NCI-H2081 treated with DMSO at 0.1 percent for 48 hours (cell line): ENCODE data around the gene TCF12.

ENCODE experiments used
- DNase-seq: peaks from one replicate; lab custom pipeline; 2025; lab: John Stamatoyannopoulos, UW

Gene TCF12

DNA sequence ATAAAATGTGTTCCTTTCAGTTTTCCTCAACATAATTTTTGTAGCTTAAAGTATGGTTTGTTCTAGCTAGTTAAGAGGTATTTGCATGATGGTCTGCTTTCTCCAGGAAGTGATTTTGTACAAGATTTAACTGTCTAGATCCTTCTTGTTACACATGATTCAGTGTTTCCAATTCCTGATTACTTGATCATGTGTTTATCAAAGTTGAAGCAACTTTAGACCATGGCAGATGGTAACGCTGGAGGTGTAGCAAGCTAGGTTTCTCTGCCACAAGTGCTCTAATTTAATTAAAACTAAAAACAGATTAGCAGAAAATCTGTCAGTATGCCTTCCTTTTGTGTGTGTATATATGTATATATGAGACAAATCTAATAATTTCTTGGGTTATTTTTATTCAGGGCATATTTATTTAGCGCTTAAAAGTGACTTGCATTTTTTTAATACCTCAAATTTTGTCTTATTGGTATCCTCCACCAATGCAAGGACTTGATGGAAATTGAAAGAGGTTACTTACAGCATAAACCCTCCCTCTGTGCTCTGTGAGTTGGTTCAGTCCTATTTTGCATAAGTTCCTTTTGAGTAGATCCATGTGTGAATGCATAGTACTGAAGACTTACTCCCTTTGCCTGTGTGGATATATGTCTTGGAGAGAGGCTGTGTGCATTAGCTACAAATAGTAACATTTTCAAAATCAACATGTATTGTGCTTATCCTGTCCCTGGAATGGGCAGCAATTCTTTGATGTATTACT is 300.6 kb downstream of the TCF12 start:
- DNase-seq: peak; percentile 87

DNA sequence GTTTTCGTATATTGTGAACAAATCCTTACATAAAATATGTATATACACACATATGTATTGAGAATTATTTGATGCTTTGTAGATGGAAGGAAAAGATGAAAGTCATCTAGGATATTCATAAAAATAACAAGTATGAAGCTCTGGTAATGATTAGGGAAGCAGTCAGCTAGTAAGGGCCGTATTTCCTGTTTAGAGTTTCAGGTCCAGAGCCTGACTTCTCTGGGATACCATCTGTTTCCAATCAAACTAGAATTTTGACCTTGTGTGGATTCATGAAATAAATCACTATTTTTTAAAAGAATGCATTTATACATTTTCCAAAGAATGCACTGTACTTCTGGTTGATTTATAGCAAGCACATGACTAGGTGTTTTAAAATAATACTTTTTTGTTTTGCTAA is 301.8 kb downstream of the TCF12 start:
- no peak for DNase-seq

DNA sequence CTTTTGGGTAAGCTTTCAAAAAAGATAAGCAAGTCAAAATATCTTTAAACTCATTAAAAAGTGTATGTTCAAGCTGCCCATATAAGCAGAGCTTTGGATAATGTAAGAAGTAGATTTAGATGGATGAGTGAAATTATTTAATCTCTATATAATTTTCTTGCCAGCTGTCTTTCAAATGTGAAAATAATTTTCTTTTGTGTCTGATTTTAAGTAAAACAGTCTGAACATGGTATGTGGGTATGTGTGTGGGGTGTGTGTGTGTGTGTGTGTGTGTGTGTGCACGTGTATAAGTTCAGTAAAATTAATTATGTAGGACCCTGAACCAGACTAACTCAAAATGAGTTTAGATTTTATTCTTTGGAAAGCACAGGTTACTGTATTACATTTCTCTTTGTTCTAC is 302.7 kb downstream of the TCF12 start:
- no peak for DNase-seq

DNA sequence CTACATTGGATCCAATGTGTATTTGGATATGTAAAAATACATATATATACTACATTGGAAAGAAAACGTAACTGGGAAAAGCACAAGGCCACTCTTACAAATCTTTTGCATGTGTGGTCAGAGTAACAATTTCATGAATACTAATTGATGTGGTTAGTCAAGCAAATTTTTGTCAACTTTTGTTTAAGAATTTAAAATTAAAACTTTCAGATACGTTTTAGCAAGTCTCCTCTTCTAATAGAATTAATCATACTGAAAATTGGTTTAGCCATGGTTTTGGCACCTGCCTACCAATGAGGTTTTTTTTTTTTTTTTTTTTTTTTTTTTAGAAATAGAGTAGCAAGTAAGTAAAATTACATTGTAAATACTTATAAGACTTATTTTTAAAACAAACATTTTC is 304.9 kb downstream of the TCF12 start:
- DNase-seq: no peak

GRCh38 chr15:57223887-57224286 is 305.4 kb downstream of the TCF12 start:
- no peak for DNase-seq

GRCh38 chr15:57224664-57225063 is 306.2 kb downstream of the TCF12 start:
- no peak for DNase-seq

GRCh38 chr15:57227166-57227565 is 308.7 kb downstream of the TCF12 start:
- no peak for DNase-seq

DNA sequence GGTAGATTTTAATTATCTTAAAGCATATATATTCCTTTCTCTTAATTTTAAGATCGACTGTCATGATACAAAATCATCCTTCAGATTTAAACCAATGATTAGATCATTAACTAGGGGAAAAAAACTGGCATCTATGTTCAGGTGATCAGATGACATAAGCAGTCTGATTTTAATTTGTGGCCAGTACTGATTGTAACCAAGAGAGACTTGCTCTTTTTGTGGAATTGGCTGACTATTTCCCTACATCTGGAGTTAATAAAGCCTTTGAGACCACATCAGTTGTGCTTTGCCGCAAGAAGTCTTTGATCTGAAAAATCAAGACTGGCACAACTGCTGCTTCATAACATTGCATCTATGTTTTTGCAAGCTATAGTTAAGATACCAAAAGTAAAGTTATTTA is 309.5 kb downstream of the TCF12 start:
- no peak for DNase-seq

- DNase-seq: no peak
Observed at GRCh38 chr15:57228395-57228794, 310.0 kb downstream of the TCF12 start.

DNA sequence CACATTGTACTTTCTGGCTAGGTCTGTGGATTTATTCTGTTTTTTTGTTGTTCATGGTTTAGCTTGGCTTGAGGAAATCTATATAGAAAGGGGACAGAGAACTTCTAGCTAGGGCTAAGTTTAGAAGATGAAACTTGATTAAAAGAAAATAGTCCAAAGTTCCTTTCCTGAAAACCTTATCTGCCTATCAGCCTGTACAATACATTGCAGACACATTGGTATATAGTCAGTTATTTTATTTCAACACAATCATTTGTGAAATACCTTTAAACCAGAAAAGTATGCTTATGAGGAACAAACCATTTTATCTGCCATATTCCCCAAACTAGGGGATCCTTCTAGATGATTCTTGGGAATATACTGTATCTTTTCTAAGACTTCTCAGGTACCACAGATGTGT is 310.6 kb downstream of the TCF12 start:
- DNase-seq: no peak

DNA sequence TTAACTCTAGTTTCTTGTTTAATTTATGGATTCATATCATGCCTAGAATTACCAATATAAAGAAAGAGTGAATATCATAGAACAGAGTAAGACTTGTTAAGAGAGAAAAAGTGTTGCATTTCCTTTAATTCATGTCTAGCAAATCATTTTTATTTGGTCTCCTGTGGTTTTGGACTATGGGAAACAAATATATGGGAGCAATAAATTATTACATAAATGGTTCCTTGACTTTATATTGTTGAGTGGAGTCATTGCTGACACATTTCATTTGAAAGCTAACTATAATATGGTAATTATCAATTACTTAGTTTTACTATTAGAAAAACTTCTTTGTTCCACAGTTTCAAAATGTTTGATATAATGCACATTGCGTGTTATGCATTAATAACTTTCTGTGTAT is 313.1 kb downstream of the TCF12 start:
- DNase-seq: no peak

GRCh38 chr15:57234156-57234555 is 315.7 kb downstream of the TCF12 start:
- DNase-seq: no peak

DNA sequence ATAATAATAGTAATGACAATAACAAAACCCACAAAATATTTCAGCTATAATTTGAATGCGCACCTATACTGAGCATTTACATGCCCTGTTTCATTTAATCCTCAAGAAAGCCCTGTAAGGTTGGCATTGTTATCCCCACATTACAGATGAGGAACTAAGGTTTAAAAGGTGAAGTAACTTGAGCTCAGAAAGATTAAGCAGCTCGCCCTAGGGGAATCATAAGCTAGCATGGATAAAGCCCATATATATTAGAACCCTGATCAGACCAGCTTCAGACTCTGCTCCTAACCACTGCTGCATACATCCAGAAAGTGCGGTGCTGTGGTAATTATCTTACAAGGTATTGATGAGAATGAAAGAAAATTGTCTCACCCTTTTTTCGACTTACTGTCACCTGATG is 316.7 kb downstream of the TCF12 start:
- DNase-seq: no peak

- no peak for DNase-seq
Observed at GRCh38 chr15:57235873-57236272, 317.4 kb downstream of the TCF12 start.

DNA sequence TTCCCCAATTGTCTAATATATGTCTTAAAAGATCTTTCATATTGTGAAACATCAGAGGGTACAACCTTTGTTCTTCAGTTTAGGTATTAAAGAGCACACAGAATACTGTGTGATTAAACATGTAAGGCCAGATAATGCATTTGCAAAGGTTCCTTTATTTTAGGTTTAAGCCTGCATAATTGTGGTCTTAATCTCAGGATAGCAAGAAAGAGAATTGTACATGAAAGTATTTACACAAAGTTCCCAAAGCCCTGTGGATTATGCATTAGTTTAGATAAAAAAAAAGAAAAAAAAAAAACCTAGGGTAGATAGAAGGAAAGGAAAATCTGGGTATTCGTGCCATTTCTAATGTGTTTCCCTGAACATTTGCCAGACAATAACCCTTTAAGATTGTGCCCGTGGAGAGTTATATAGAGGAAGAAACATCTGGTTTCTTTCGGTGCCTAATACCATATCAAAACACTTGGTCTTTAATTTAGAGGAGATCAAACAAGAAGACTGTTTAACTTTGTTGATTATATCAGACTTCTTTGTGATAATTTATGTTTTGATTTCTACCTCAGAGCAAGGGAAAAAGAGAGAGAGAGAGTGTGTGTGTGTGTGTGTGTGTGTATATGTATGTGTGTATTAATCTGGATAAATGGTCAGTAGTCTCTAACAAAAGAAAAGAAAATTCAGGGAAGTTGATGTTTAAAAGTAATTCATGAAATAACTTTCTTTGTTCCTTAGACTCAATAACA is 318.3 kb downstream of the TCF12 start:
- DNase-seq: no peak

- DNase-seq: peak; percentile 57
Observed at GRCh38 chr15:57237301-57237642, 318.8 kb downstream of the TCF12 start.

DNA sequence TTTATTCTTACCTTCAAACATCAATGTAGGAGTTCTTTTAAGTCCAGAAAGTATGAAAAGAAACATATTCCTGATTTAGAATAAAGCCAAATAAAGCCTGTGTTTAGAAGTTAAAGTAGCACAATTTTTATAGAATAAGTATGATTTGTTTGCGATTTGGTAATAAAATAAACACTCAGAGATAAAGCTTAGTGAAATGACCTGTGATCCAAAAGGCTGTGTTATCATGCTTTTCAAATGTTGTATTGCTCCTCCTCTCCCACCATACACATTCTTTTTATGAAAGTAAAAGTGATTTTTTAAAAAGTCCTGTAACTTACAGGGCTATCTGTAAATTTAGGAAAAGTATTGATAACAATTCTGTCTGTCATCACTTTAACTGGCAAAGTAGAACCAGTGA is 319.2 kb downstream of the TCF12 start:
- no peak for DNase-seq

GRCh38 chr15:57245130-57245529 is 326.7 kb downstream of the TCF12 start:
- no peak for DNase-seq

DNA sequence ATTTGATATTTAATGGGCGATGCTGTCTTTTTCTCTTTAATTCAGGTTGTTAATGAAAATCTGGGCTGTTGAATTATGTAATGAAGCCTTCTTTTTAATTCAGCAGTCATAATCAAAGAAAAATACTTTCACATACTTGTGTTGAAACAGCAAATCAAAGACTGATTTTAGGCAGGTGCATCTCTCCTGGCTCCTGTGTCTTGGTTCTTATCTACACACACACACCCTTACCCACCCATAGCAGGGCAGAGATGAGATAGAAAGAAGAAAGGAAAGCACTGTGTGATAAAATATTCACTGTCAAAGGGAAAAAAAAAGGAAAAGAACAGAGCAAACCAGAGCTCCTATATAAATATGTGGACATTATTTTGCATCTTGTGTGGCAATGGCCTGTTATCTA is 327.3 kb downstream of the TCF12 start:
- no peak for DNase-seq

GRCh38 chr15:57248074-57248473 is 329.6 kb downstream of the TCF12 start:
- DNase-seq: no peak

- DNase-seq: no peak
Observed at GRCh38 chr15:57251308-57251707, 332.9 kb downstream of the TCF12 start.

DNA sequence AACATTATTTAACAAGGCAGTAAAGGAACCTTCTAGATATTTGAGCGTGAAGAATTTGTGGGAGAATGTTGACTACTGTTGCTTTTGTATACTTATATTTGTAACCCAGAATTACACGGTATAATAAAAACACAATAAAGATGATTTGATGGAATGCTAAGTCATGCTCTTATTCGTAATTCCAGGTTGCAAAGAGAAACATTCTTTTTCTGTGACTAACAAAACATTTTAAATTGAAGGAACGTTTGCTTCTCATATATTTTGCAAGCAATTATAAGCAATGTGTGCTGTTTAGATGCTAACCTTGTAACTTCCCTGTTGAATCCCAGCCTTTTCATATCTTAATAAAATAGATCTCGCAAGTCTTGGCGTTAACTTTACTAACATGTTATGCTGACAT is 333.5 kb downstream of the TCF12 start:
- no peak for DNase-seq

DNA sequence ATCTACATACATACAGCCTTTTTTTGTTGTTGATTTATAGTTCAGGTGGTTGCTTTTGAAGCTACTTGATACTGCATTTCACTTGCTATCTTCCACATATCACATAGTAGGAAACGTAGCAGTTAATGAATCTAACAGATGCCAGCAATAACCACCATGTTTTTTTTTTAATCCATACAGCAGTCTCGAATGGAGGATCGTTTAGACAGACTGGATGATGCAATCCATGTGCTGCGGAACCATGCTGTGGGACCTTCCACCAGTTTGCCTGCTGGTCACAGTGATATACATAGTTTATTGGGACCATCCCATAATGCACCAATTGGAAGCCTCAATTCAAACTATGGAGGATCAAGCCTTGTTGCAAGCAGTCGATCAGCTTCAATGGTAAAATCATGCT is 334.6 kb downstream of the TCF12 start:
- DNase-seq: no peak

GRCh38 chr15:57253500-57253899 is 335.1 kb downstream of the TCF12 start:
- DNase-seq: no peak
